Breast epithelium (tissue), 4 donors: Measurements from ENCODE around the gene CD58. TPM values are rescaled to one million over a fixed set of nuclear protein-coding genes. Genes with fewer than 3 reads are reported as not detected.
A peak's percentile ranks its signal among the peaks of the same experiment; 100 is the strongest.

Source experiments
- DNase-seq, 2 donors: peaks; one replicate each; pipeline ENCODE4 v3.0.0-alpha.2; 2019; ENCODE audit warnings: low spot score in 2 of 2
- H3K27ac ChIP-seq, 2 donors: fragments of 200-600 bp; sonication (generic) in 1 of 2; one replicate each; pipeline ENCODE4 v1.5.1; 2016 to 2019; ENCODE audit warnings: mild to moderate bottlenecking in 1 of 2
- H3K27me3 ChIP-seq, 2 donors: fragments of 200-600 bp; sonication (generic) in 1 of 2; one replicate each; pipeline versions ENCODE4 v1.5.1 to v1.6.0; 2017 to 2019; ENCODE audit warnings: control low read depth in 1 of 2, mild to moderate bottlenecking in 1 of 2
- H3K36me3 ChIP-seq: fragments of 200-600 bp; one replicate; pipeline ENCODE4 v1.5.1; 2019
- H3K4me1 ChIP-seq, 2 donors: fragments of 200-600 bp; sonication (generic); one replicate each; pipeline ENCODE4 v1.5.1; 2016 to 2019; ENCODE audit warnings: control low read depth in 1 of 2
- H3K4me3 ChIP-seq, 3 donors: fragments of 200-600 bp; sonication (generic); 1 replicate in 2 of 3; 2 replicates in 1 of 3; pipeline ENCODE4 v1.5.1; 2016 to 2019; ENCODE audit warnings: mild to moderate bottlenecking in 3 of 3, moderate library complexity in 2 of 3
- H3K9me3 ChIP-seq, 2 donors: fragments of 200-600 bp; sonication (generic) in 1 of 2; one replicate each; pipeline ENCODE4 v1.5.1; 2016 to 2019; ENCODE audit warnings: control low read depth in 1 of 2
- POLR2A ChIP-seq: fragments of 450-650 bp; IDR thresholded peaks from one replicate; pipeline ENCODE4 v1.6.1; 2016; ENCODE audit warnings: antibody characterized with exemption, mild to moderate bottlenecking, moderate library complexity
- POLR2AphosphoS5 ChIP-seq, 3 donors: sonication (generic); formaldehyde crosslinking; IDR thresholded peaks; one replicate each; pipeline ENCODE4 v1.6.1; 2017; ENCODE audit warnings: antibody characterized with exemption in 3 of 3
- intact Hi-C: fragments of 100-400 bp; cut with DNase I; formaldehyde crosslinking; loops from one replicate; pipeline ENCODE4 v1.15.1; 2023; ENCODE audit warnings: low total_unique reads
- total RNA-seq, 3 donors: library from RNA; depleted of rRNA; stranded (reverse); fragments of >200 nt; gene quantifications; one replicate each; pipeline ENCODE4 v1.1.0, GENCODE V29; 2016
- TF ChIP-seq, protein P1 (sequence below), 3 donors: fragments of 450-650 bp; IDR thresholded peaks; one replicate each; pipeline ENCODE4 v1.5.1; 2016 to 2017; ENCODE audit warnings: antibody characterized with exemption in 3 of 3, mild to moderate bottlenecking in 3 of 3, moderate library complexity in 3 of 3

The CD58 gene
- total RNA-seq, 3 donors from 2014 or later = 22.0 to 31.4 (median 31.3) TPM

DNA sequence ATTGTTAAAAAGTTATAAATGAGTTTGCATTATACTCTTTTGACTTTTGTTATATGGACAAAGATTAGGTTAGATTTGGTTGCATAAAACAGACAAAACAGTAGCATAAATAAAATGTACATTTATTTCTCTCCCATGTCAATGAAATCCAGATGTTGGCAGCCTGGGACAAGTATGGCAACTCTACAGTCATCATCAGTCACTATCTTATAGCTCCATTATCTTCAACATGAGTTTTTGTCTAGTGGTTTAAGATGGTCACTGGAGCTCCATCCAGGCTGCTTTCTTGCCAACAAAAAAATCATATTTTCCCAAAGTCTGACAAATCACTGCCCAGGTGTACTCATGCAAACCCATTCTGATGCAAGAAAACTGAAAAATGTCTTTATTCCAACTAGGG, 83.8 kb downstream of the CD58 start:
- no peak for DNase-seq
- H3K27me3 ChIP-seq = no peaks in the 10 kb centered on the region
- H3K4me1 ChIP-seq = peaks cover 0 to 10% of the 10 kb centered on the region in 2 donors
- TF ChIP-seq POLR2A (no peak), POLR2AphosphoS5 (IDR thresholded peaks at IDR 0.05) (no peak)
- TF ChIP-seq, protein P1, sequence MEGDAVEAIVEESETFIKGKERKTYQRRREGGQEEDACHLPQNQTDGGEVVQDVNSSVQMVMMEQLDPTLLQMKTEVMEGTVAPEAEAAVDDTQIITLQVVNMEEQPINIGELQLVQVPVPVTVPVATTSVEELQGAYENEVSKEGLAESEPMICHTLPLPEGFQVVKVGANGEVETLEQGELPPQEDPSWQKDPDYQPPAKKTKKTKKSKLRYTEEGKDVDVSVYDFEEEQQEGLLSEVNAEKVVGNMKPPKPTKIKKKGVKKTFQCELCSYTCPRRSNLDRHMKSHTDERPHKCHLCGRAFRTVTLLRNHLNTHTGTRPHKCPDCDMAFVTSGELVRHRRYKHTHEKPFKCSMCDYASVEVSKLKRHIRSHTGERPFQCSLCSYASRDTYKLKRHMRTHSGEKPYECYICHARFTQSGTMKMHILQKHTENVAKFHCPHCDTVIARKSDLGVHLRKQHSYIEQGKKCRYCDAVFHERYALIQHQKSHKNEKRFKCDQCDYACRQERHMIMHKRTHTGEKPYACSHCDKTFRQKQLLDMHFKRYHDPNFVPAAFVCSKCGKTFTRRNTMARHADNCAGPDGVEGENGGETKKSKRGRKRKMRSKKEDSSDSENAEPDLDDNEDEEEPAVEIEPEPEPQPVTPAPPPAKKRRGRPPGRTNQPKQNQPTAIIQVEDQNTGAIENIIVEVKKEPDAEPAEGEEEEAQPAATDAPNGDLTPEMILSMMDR (IDR thresholded peaks at IDR 0.05) = no peak
- no peaks in the 10 kb centered on the region for H3K9me3 ChIP-seq
- no peaks in the 10 kb centered on the region for H3K36me3 ChIP-seq
- intact Hi-C loops = loop anchor here (5.0 to 10.0 kb wide), 2 partner anchors 122 to 335 kb away; no protein-coding TSS in a partner anchor
- peak overlapping the region in 1 of 2 donors; percentile 17 for H3K27ac ChIP-seq
- no peak overlapping the region for H3K4me3 ChIP-seq

DNA sequence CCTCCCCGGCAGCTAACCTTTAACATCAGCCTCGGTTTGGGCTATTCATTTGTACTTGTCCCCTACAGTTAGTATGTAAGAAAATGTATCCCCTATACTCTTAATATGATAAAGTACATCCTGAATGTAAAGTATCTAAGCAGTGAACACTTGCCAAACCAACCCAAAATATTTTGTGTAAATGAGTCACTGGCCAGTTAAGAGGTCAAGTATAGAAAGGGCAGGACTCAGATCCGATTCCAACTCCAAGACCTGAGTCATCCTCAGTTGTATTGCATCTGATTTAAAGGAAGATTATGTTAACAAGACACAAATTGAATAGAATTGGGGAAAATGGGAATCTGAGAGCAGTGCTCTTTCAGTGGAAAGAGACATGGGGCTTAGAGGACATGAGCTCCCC, 84.4 kb downstream of the CD58 start:
- Histone ChIP-seq H3K36me3 (no peaks in the 10 kb centered on the region), H3K4me3 (no peak overlapping the region), H3K27ac (peak overlapping the region in 1 of 2 donors; percentile 17), H3K27me3 (no peaks in the 10 kb centered on the region), H3K9me3 (no peaks in the 10 kb centered on the region), H3K4me1 (peaks cover 0 to 10% of the 10 kb centered on the region in 2 donors)
- DNase-seq = no peak
- intact Hi-C loops = loop anchor here (5.0 to 10.0 kb wide), 2 partner anchors 122 to 334 kb away; no protein-coding TSS in a partner anchor
- TF ChIP-seq, protein P1 (IDR thresholded peaks at IDR 0.05) = no peak
- TF ChIP-seq POLR2A (no peak), POLR2AphosphoS5 (IDR thresholded peaks at IDR 0.05) (no peak)

DNA sequence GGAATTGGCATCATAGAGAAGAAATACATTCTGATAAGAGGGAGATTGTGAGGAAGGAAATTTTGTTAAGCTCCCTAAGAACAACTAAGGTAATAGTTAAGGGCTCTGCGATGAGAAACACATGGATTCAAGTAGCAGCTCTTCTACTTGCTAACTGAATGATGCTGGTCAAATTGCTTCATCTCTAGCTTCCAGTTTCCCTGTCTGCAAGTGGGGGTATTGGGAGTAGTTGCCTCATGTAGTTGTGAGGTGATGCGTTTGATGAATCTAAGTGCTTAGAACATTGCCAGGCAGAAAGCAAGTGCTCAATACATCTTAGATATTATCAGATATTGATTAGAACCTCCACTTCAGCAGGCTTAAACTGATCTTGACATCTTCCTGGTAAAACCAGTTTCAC, 84.8 kb downstream of the CD58 start:
- no peak overlapping the region for H3K4me3 ChIP-seq
- H3K4me1 ChIP-seq = peaks cover 0 to 10% of the 10 kb centered on the region in 2 donors
- H3K9me3 ChIP-seq = no peaks in the 10 kb centered on the region
- intact Hi-C loops = loop anchor here (5.0 to 10.0 kb wide), 2 partner anchors 121 to 334 kb away; no protein-coding TSS in a partner anchor
- H3K27me3 ChIP-seq = no peaks in the 10 kb centered on the region
- H3K36me3 ChIP-seq = no peaks in the 10 kb centered on the region
- TF ChIP-seq, protein P1 (IDR thresholded peaks at IDR 0.05) = no peak
- TF ChIP-seq POLR2AphosphoS5 (IDR thresholded peaks at IDR 0.05) (no peak), POLR2A (no peak)
- DNase-seq = no peak
- H3K27ac ChIP-seq = no peak overlapping the region

DNA sequence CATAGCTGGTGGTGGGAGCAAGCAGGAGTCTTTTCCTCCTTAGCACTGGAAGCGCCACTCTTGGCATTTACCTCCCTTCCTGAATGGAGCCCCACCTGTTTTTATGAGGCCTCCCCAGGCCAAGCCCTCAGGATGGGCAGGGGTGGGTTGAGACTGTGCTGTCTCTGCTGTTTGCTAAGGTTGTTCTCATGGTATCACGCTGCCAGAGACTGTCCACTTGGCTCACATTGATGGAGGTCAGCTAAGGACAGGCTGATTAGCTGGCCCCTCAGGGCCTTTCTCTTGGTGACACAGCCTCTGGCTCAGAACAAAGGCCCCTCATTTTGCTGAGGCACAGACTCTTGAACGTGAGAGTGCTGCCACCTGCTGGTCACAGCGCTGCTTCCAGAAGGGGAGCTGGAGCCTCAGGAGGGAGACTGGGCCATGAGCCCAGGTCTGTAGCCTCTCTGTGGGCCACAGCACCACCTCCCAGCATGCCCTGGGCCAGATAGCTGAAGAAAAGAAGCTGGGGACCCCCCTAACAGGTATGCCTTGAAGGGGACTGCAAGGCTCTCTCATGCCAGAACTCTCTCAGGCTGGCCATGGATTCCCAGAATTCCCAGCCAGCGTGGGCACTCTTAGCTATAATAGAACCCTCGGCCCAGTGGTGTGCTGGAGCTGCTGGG, 85.6 kb downstream of the CD58 start:
- Histone ChIP-seq H3K36me3 (no peaks in the 10 kb centered on the region), H3K27me3 (no peaks in the 10 kb centered on the region), H3K4me3 (no peak overlapping the region), H3K4me1 (peaks cover 0 to 4% of the 10 kb centered on the region in 2 donors), H3K9me3 (no peaks in the 10 kb centered on the region), H3K27ac (no peak overlapping the region)
- intact Hi-C loops = loop anchor here (5.0 to 10.0 kb wide), 2 partner anchors 120 to 333 kb away; no protein-coding TSS in a partner anchor
- TF ChIP-seq POLR2A (no peak), POLR2AphosphoS5 (IDR thresholded peaks at IDR 0.05) (peak in 1 of 3 donors; percentile 52)
- TF ChIP-seq, protein P1 (IDR thresholded peaks at IDR 0.05) = peak; percentile 64 to 86 (median 85)
- peak; percentile 52 to 87 for DNase-seq
